Uterus (tissue), 4 donors: ENCODE data around the gene MOB3A. TPM values are rescaled to one million over a fixed set of nuclear protein-coding genes. Genes with fewer than 3 reads are reported as not detected.

ENCODE experiments used
- DNase-seq, 2 donors: peaks; one replicate each; pipeline ENCODE4 v3.0.0-alpha.2; 2019 to 2020
- H3K27ac ChIP-seq, 2 donors: fragments of 200-600 bp; sonication (generic); 1 replicate in 1 of 2; 2 replicates in 1 of 2; pipeline ENCODE4 v1.5.1; 2016 to 2018
- H3K27me3 ChIP-seq, 2 donors: fragments of 200-600 bp; sonication (generic); one replicate each; pipeline ENCODE4 v1.5.1; 2018 to 2019; ENCODE audit warnings: control low read depth in 1 of 2
- H3K36me3 ChIP-seq, 2 donors: fragments of 200-600 bp; sonication (generic); one replicate each; pipeline ENCODE4 v1.5.1; 2019; ENCODE audit warnings: control low read depth in 1 of 2
- H3K4me1 ChIP-seq, 2 donors: fragments of 200-600 bp; sonication (generic); one replicate each; pipeline ENCODE4 v1.5.1; 2018 to 2019; ENCODE audit warnings: control low read depth in 1 of 2
- H3K4me3 ChIP-seq, 2 donors: fragments of 200-600 bp; sonication (generic); 1 replicate in 1 of 2; 2 replicates in 1 of 2; pipeline ENCODE4 v1.5.1; 2018 to 2019; ENCODE audit warnings: mild to moderate bottlenecking in 1 of 2
- H3K9me3 ChIP-seq, 2 donors: fragments of 200-600 bp; sonication (generic); one replicate each; pipeline ENCODE4 v1.5.1; 2019; ENCODE audit warnings: control low read depth in 1 of 2
- CTCF ChIP-seq, 4 experiments: fragments of 200-600 bp in 2 of 4; fragments of 450-650 bp in 2 of 4; sonication (generic) in 2 of 4; IDR thresholded peaks; one replicate each; pipeline ENCODE4 v1.5.1; 2016 to 2019; ENCODE audit warnings: antibody characterized with exemption in 4 of 4, mild to moderate bottlenecking in 2 of 4, moderate library complexity in 1 of 4
- POLR2A ChIP-seq, 2 donors: fragments of 450-650 bp; IDR thresholded peaks; one replicate each; pipeline ENCODE4 v1.6.1; 2016; ENCODE audit warnings: antibody characterized with exemption in 2 of 2, mild to moderate bottlenecking in 1 of 2, moderate library complexity in 1 of 2
- intact Hi-C: fragments of 100-400 bp; cut with DNase I; formaldehyde crosslinking; loops from one replicate; pipeline ENCODE4 v1.15.1; 2023; ENCODE audit warnings: low total_unique reads
- total RNA-seq, 4 donors: library from RNA; depleted of rRNA in 3 of 4; stranded (reverse); fragments of >200 nt in 3 of 4; gene quantifications; one replicate each; pipeline versions ENCODE4 v1.1.0 to v1.2.4, GENCODE V29; 2014 to 2023
- donor health status: DM: yes; HTN: yes; CAD: no.

The MOB3A gene
- total RNA-seq, 4 donors from 2014 or later, result 10.2 to 81.4 (median 20.7) TPM

- no peak for TF ChIP-seq CTCF (IDR thresholded peaks at IDR 0.05)
- TF ChIP-seq POLR2A (IDR thresholded peaks at IDR 0.05), result no peak
- intact Hi-C loops, result no loop called here
- no peak for DNase-seq
- no peaks in the 10 kb centered on the region for H3K36me3 ChIP-seq
- H3K27me3 ChIP-seq, result no peaks in the 10 kb centered on the region
- H3K27ac ChIP-seq, result peak overlapping the region; percentile 55 to 61
- peaks cover 10 to 20% of the 10 kb centered on the region in 2 donors for H3K4me1 ChIP-seq
- H3K4me3 ChIP-seq, result no peak overlapping the region
- H3K9me3 ChIP-seq, result no peaks in the 10 kb centered on the region
These were observed 31.7 kb downstream of the MOB3A start for GRCh38 chr19:2064395-2064787.

DNA sequence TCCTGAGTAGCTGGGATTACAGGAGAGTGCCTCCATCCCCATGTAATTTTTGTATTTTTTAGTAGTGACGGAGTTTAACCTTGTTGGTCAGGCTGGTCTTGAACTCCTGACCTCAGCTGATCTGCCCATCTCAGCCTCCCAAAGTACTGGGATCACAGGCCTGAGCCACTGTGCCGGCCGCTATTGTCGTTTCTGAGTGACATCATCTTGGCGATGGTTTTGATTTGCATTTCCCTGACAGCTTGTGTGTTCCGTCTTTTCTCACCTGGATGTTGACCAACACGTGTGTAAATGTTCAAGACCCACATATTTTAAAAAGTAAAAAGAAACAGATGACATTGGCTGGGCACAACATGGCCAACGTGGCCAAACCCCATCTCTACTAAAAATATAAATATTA, 32.3 kb downstream of the MOB3A start:
- intact Hi-C loops, result no loop called here

GRCh38 chr19:2062770-2063169, 33.4 kb downstream of the MOB3A start:
- H3K36me3 ChIP-seq, result no peaks in the 10 kb centered on the region
- no peak for TF ChIP-seq POLR2A (IDR thresholded peaks at IDR 0.05)
- no peak for TF ChIP-seq CTCF (IDR thresholded peaks at IDR 0.05)
- no peaks in the 10 kb centered on the region for H3K9me3 ChIP-seq
- H3K4me1 ChIP-seq, result peaks cover 13 to 20% of the 10 kb centered on the region in 2 donors
- H3K27ac ChIP-seq, result peak overlapping the region in 1 of 2 donors; percentile 100
- DNase-seq, result no peak
- intact Hi-C loops, result no loop called here
- H3K27me3 ChIP-seq, result no peaks in the 10 kb centered on the region
- H3K4me3 ChIP-seq, result no peak overlapping the region

More for the DNA sequence above, 32.3 kb downstream of the MOB3A start:
- H3K9me3 ChIP-seq, result no peaks in the 10 kb centered on the region
- no peak for DNase-seq
- peak overlapping the region in 1 of 2 donors; percentile 55 for H3K27ac ChIP-seq
- no peak overlapping the region for H3K4me3 ChIP-seq
- H3K27me3 ChIP-seq, result no peaks in the 10 kb centered on the region
- no peak for TF ChIP-seq CTCF (IDR thresholded peaks at IDR 0.05)
- no peak for TF ChIP-seq POLR2A (IDR thresholded peaks at IDR 0.05)
- peaks cover 13 to 20% of the 10 kb centered on the region in 2 donors for H3K4me1 ChIP-seq
- H3K36me3 ChIP-seq, result no peaks in the 10 kb centered on the region

- DNase-seq, result no peak
- TF ChIP-seq POLR2A (IDR thresholded peaks at IDR 0.05) (no peak), CTCF (IDR thresholded peaks at IDR 0.05) (no peak)
- intact Hi-C loops, result no loop called here
- Histone ChIP-seq H3K27me3 (no peaks in the 10 kb centered on the region), H3K4me1 (peaks cover 13 to 20% of the 10 kb centered on the region in 2 donors), H3K36me3 (no peaks in the 10 kb centered on the region), H3K27ac (peak overlapping the region; percentile 98 to 100), H3K9me3 (no peaks in the 10 kb centered on the region), H3K4me3 (peak overlapping the region; percentile 57 to 61)
These were observed 33.8 kb downstream of the MOB3A start for GRCh38 chr19:2062389-2062729.

DNA sequence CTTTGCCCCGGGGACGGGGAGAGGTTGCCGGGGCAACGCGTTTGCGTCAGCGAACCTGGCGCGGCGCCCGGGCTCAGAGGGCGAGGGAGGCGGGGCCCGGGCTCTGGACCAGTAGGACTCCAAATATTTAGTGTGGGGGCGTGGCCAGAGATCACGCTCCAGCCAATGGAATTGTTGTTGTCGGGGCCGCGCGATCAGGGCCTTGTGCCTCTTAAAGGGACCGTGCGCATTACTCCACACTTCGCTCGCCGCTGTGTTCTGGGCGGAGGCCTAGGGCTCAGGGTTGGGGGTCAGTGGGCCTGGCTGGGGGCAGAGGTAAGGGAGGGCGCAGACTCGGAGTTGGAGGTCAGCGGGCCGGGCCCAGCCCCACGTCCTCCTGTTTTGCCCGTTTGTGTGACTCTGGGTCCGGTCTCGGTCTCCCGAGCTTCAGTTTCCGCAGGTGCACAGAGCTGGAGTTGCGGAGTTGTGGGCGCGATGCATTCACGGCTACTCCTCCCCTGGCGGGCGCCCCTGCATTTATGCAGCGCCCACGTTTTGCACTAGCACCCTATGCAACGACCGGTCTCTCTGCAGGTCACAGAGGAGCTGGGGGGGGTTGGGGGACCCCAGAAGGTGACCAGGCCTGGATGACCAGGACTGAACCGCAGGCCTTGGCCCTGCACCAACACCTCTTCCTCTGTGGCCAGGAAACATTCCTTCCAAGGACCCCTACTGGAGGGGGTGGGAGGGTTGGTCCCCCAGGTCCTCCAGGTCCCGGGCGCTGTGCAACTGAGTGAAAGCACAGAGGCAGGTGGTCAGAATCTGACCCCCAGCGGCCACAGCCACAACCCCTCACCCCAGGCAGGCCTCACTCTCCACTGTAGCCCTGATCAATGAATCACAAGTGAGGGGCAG, 34.4 kb downstream of the MOB3A start:
- Histone ChIP-seq H3K4me3 (peak overlapping the region; percentile 57 to 61), H3K36me3 (no peaks in the 10 kb centered on the region), H3K27ac (peak overlapping the region; percentile 98 to 100), H3K27me3 (no peaks in the 10 kb centered on the region), H3K4me1 (peaks cover 13 to 26% of the 10 kb centered on the region in 2 donors), H3K9me3 (no peaks in the 10 kb centered on the region)
- intact Hi-C loops, result no loop called here
- DNase-seq, result peak; percentile 99
- TF ChIP-seq CTCF (IDR thresholded peaks at IDR 0.05) (peak in 2 of 4 experiments; percentile 8), POLR2A (IDR thresholded peaks at IDR 0.05) (no peak)
